Endothelial cell of umbilical vein (primary cell): Measurements from ENCODE around the gene SPDEF. TPM values are rescaled to one million over a fixed set of nuclear protein-coding genes. Genes with fewer than 3 reads are reported as not detected.

Experiments
- BruUV-seq: library from RNA; stranded (reverse); fragments of 400-500 nt; replicated peaks from 2 replicates; lab custom pipeline; 2021; lab: Mats Ljungman, UMichigan
- CTCF ChIA-PET: fragments of 300-600, 350-600 bp; sonication (Branson Sonifier 250); formaldehyde crosslinking; loops from one replicate; lab custom pipeline; 2021; ENCODE audit warnings: antibody characterized with exemption, inconsistent platforms; lab: Charles Lee
- POLR2A ChIA-PET: fragments of 300-600, 350-600 bp; sonication (Branson Sonifier 250); formaldehyde crosslinking; loops from one replicate; lab custom pipeline; 2021; ENCODE audit warnings: antibody characterized with exemption, inconsistent platforms; lab: Charles Lee
- DNase-seq: peaks from one replicate; pipeline ENCODE4 v3.0.0-alpha.2; 2011; ENCODE audit warnings: low read depth, low spot score
- FAIRE-seq: peaks from 2 replicates; lab custom pipeline; 2011; peaks lifted over from hg19 to GRCh38; lab: Jason Lieb, UNC
- H2AFZ ChIP-seq: 2 replicates; pipeline ENCODE4 v1.6.0; 2012; ENCODE audit warnings: low read depth, low read length, control low read depth, inconsistent platforms
- H3K27ac ChIP-seq: 2 replicates; pipeline ENCODE4 v1.5.1; 2011; ENCODE audit warnings: low read depth, mild to moderate bottlenecking, control low read depth, low read length, moderate library complexity; ENCODE audit not compliant: insufficient read depth
- H3K27me3 ChIP-seq, 2 experiments: 2 replicates each; pipeline versions ENCODE4 v1.6.0 to v1.6.1; 2011; ENCODE audit warnings: low read length in 2 of 2, mixed read lengths in 1 of 2; ENCODE audit not compliant: control insufficient read depth in 2 of 2, insufficient read depth in 2 of 2
- H3K36me3 ChIP-seq, 2 experiments: 2 replicates in 1 of 2; 3 replicates in 1 of 2; pipeline ENCODE4 v1.5.1; 2011; ENCODE audit warnings: low read length in 2 of 2, mild to moderate bottlenecking in 1 of 2, moderate library complexity in 1 of 2; ENCODE audit not compliant: control insufficient read depth in 2 of 2, insufficient read depth in 2 of 2; ENCODE audit errors: extremely low read depth in 1 of 2
- H3K4me1 ChIP-seq: 3 replicates; pipeline ENCODE4 v1.5.1; 2011; ENCODE audit warnings: mild to moderate bottlenecking, low read length; ENCODE audit not compliant: control insufficient read depth, insufficient read depth; ENCODE audit errors: extremely low read depth
- H3K4me2 ChIP-seq: 2 replicates; pipeline ENCODE4 v1.6.1; 2011; ENCODE audit warnings: low read length, control low read depth, mixed read lengths; ENCODE audit not compliant: insufficient read depth
- H3K4me3 ChIP-seq, 3 experiments: fragments of 200-600 bp in 1 of 3; sonication (generic), shearing (Covaris generic) in 1 of 3; replicated peaks in 1 of 3; 2 replicates each; pipeline ENCODE4 v1.5.1; 2011 to 2016; ENCODE audit warnings: control low read depth in 3 of 3, low read length in 3 of 3, mild to moderate bottlenecking in 2 of 3, inconsistent platforms in 1 of 3, low read depth in 1 of 3, moderate library complexity in 1 of 3; ENCODE audit not compliant: insufficient read depth in 1 of 3
- H3K79me2 ChIP-seq: 2 replicates; pipeline ENCODE4 v1.6.0; 2012; ENCODE audit warnings: low read length, inconsistent platforms; ENCODE audit not compliant: control insufficient read depth, insufficient read depth
- H3K9ac ChIP-seq: replicated peaks from 2 replicates; pipeline ENCODE3; 2011; ENCODE audit warnings: low read length, control low read depth; ENCODE audit not compliant: insufficient read depth; ENCODE audit errors: extremely low read depth
- H3K9me1 ChIP-seq: replicated peaks from 3 replicates; pipeline ENCODE4 v1.6.0; 2011; ENCODE audit warnings: mild to moderate bottlenecking, low read length; ENCODE audit not compliant: control insufficient read depth, insufficient read depth; ENCODE audit errors: extremely low read depth
- H3K9me3 ChIP-seq: replicated peaks from 2 replicates; pipeline ENCODE4 v1.5.1; 2012; ENCODE audit warnings: low read length, inconsistent platforms; ENCODE audit not compliant: control insufficient read depth, insufficient read depth
- H4K20me1 ChIP-seq: replicated peaks from 2 replicates; pipeline ENCODE3; 2011; ENCODE audit warnings: mild to moderate bottlenecking, low read length; ENCODE audit not compliant: control insufficient read depth, insufficient read depth; ENCODE audit errors: extremely low read depth
- EZH2 ChIP-seq: IDR thresholded peaks from 2 replicates; pipeline ENCODE4 v1.6.1; 2012; ENCODE audit warnings: borderline replicate concordance, low read depth, mild to moderate bottlenecking, moderate library complexity, low read length, inconsistent platforms; ENCODE audit not compliant: severe bottlenecking
- FOS ChIP-seq: IDR thresholded peaks from 2 replicates; pipeline ENCODE4 v1.6.1; 2011; ENCODE audit warnings: mild to moderate bottlenecking, low read length, moderate library complexity, borderline replicate concordance; ENCODE audit not compliant: insufficient read depth
- GATA2 ChIP-seq: IDR thresholded peaks from 2 replicates; pipeline ENCODE4 v1.7.0; 2011; ENCODE audit warnings: low read depth, mild to moderate bottlenecking, moderate library complexity, mixed read lengths, low read length; ENCODE audit not compliant: insufficient read length, insufficient read depth
- JUN ChIP-seq: IDR thresholded peaks from 2 replicates; pipeline ENCODE4 v1.6.1; 2011; ENCODE audit warnings: borderline replicate concordance, low read depth; ENCODE audit not compliant: insufficient read length, insufficient read depth
- MYC ChIP-seq: IDR thresholded peaks from one replicate; pipeline ENCODE4 v1.6.1; 2011; ENCODE audit warnings: mild to moderate bottlenecking, low read depth, low read length
- POLR2A ChIP-seq: IDR thresholded peaks from 2 replicates; pipeline ENCODE4 v1.6.1; 2012; ENCODE audit warnings: low read depth, mild to moderate bottlenecking, control low read depth, low read length
- POLR2AphosphoS5 ChIP-seq: IDR thresholded peaks from 2 replicates; pipeline ENCODE4 v1.6.1; 2012; ENCODE audit warnings: low read depth, mild to moderate bottlenecking, control low read depth, low read length, moderate library complexity; ENCODE audit not compliant: insufficient read depth
- dilution Hi-C: fragments of 300-500 bp; cut with MboI; formaldehyde crosslinking; loops from one replicate; pipeline ENCODE4 v1.15.0; 2019; ENCODE audit warnings: low sequenced_read_pairs; ENCODE audit not compliant: extremely low pct_ligation_motif_present
- intact Hi-C: fragments of 100-400 bp; cut with micrococcal nuclease; formaldehyde crosslinking; loops from one replicate; pipeline ENCODE4 v1.10.0; 2022
- polyA plus RNA-seq, 4 experiments: library from polyadenylated mRNA; depleted of rRNA in 3 of 4; stranded (reverse) in 3 of 4; unstranded in 1 of 4; fragments of >200 nt; gene quantifications; 2 replicates each; pipeline versions ENCODE4 v1.2.1 to v1.2.3, GENCODE V29; 2011 to 2012; ENCODE audit warnings: missing spikeins in 1 of 4
- total RNA-seq: library from RNA; stranded (reverse); gene quantifications from 2 replicates; pipeline ENCODE4 v1.2.3, GENCODE V29; 2021
- TF ChIP-seq, protein P1 (sequence below), 2 donors: IDR thresholded peaks; 1 replicate in 1 of 2; 2 replicates in 1 of 2; pipeline ENCODE4 v1.5.1; 2011; ENCODE audit warnings: low read length in 2 of 2, mild to moderate bottlenecking in 2 of 2, moderate library complexity in 2 of 2, control low read depth in 1 of 2, inconsistent platforms in 1 of 2, low read depth in 1 of 2; ENCODE audit not compliant: insufficient read depth in 1 of 2; ENCODE audit errors: extremely low read depth in 1 of 2
- TF ChIP-seq, protein P2 (sequence below): IDR thresholded peaks from 2 replicates; pipeline ENCODE4 v1.6.1; 2011; ENCODE audit not compliant: insufficient read depth, insufficient read length

The SPDEF gene
- total and polyA plus RNA-seq, 2 donors (not counting 3 experiments of a cell fraction or from before 2014, with no cell fraction given), result not detected

DNA sequence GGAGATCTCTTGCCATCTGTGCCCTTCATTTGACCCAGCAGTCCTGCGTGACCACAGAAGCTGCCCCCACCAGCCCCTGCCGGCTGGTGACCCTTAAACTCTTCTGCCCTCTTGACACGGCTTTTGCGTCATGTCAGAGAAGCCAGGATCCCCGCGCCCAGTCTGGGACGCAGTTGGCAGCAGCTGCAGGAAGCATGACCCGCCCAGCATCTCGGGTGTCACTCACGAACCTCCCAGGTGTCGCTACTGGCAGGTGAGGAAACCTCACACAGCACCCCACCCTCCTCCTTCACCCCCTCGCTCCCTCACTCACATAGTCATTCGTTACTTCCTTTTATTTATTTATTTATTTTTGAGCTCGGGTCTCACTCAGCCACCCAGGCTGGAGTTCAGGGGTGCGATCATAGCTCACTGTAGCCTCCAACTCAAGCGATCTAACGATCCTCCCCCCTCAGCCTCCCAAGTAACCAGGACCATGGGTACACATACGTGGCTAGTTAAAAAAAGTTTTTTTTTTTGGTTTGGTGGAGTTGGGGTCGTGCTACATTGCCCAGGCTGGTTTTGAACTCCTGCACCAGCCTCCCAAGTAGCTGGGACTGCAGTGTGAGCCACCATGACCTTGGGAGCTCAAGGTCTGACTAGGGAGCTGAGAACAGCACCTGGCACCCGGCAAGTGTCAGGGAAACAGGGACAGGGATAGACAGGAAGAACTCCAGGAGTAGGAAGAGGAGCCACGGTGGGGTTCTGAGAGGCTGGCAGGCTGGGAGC is 14.1 kb upstream of the SPDEF start:
- no peak overlapping the region for H2AFZ ChIP-seq
- BruUV-seq, result no TSS peak
- ChIA-PET POLR2A (no interaction called here), CTCF (interaction anchor here (0.6 to 1.4 kb wide), 4 partner anchors 10 to 150 kb away, joined by 3 to 5 read pairs (median 4); no protein-coding TSS in a partner anchor)
- no peaks in the 10 kb centered on the region for H3K36me3 ChIP-seq
- no peaks in the 10 kb centered on the region for H3K9me1 ChIP-seq
- intact Hi-C loops (no loop called here), dilution Hi-C loops (no loop called here)
- H3K4me2 ChIP-seq, result no peak overlapping the region
- TF ChIP-seq GATA2 (no peak), MYC (no peak), POLR2AphosphoS5 (no peak), FOS (no peak), JUN (no peak), POLR2A (no peak), EZH2 (no peak)
- TF ChIP-seq, protein P1, sequence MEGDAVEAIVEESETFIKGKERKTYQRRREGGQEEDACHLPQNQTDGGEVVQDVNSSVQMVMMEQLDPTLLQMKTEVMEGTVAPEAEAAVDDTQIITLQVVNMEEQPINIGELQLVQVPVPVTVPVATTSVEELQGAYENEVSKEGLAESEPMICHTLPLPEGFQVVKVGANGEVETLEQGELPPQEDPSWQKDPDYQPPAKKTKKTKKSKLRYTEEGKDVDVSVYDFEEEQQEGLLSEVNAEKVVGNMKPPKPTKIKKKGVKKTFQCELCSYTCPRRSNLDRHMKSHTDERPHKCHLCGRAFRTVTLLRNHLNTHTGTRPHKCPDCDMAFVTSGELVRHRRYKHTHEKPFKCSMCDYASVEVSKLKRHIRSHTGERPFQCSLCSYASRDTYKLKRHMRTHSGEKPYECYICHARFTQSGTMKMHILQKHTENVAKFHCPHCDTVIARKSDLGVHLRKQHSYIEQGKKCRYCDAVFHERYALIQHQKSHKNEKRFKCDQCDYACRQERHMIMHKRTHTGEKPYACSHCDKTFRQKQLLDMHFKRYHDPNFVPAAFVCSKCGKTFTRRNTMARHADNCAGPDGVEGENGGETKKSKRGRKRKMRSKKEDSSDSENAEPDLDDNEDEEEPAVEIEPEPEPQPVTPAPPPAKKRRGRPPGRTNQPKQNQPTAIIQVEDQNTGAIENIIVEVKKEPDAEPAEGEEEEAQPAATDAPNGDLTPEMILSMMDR (IDR thresholded peaks at IDR 0.05; ENCODE audit: extremely low read depth in 1 of 2, insufficient read depth in 1 of 2, low read depth in 1 of 2, low read length in 2 of 2), result no peak
- TF ChIP-seq, protein P2, sequence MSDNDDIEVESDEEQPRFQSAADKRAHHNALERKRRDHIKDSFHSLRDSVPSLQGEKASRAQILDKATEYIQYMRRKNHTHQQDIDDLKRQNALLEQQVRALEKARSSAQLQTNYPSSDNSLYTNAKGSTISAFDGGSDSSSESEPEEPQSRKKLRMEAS, result no peak
- no peaks in the 10 kb centered on the region for H3K4me1 ChIP-seq
- no peak for DNase-seq
- no peak overlapping the region for H3K4me3 ChIP-seq
- no peak overlapping the region for H3K9ac ChIP-seq
- no peaks in the 10 kb centered on the region for H3K9me3 ChIP-seq
- H4K20me1 ChIP-seq, result no peaks in the 10 kb centered on the region
- no peak for FAIRE-seq
- no peaks in the 10 kb centered on the region for H3K79me2 ChIP-seq
- H3K27me3 ChIP-seq, result no peaks in the 10 kb centered on the region
- H3K27ac ChIP-seq, result no peak overlapping the region
